T-helper 1 cell (primary cell): Measurements from ENCODE around the gene IDUA.

Source experiments
- DNase-seq, 5 donors: peaks; one replicate each; pipeline ENCODE4 v3.0.0-alpha.2; 2012 to 2020

The IDUA gene

GRCh38 chr4:1017211-1017610 lies 30.4 kb downstream of the IDUA start:
- DNase-seq: no peak

GRCh38 chr4:1017706-1018105 lies 30.9 kb downstream of the IDUA start:
- no peak for DNase-seq

- no peak for DNase-seq
Measured at GRCh38 chr4:1018147-1019020, 31.5 kb downstream of the IDUA start.

GRCh38 chr4:1019320-1019719 lies 32.5 kb downstream of the IDUA start:
- DNase-seq: no peak

GRCh38 chr4:1019729-1020470 lies 33.1 kb downstream of the IDUA start:
- no peak for DNase-seq

- no peak for DNase-seq
Measured at GRCh38 chr4:1021386-1022050, 34.7 kb downstream of the IDUA start.

GRCh38 chr4:1022051-1022738 lies 35.4 kb downstream of the IDUA start:
- DNase-seq: no peak

- DNase-seq: no peak
Measured at GRCh38 chr4:1022739-1023066, 35.9 kb downstream of the IDUA start.

- no peak for DNase-seq
Measured at GRCh38 chr4:1023075-1023640, 36.3 kb downstream of the IDUA start.

- no peak for DNase-seq
Measured at GRCh38 chr4:1023895-1024740, 37.3 kb downstream of the IDUA start.

- no peak for DNase-seq
Measured at GRCh38 chr4:1024882-1025545, 38.2 kb downstream of the IDUA start.

GRCh38 chr4:1026115-1026514 lies 39.3 kb downstream of the IDUA start:
- DNase-seq: peak in 2 of 5 donors; percentile 19 to 21

- no peak for DNase-seq
Measured at GRCh38 chr4:1027219-1027914, 40.5 kb downstream of the IDUA start.

- DNase-seq: no peak
Measured at GRCh38 chr4:1027915-1028238, 41.0 kb downstream of the IDUA start.

GRCh38 chr4:1028574-1029220 lies 41.9 kb downstream of the IDUA start:
- DNase-seq: no peak

- DNase-seq: no peak
Measured at GRCh38 chr4:1029529-1029928, 42.7 kb downstream of the IDUA start.

GRCh38 chr4:1030031-1030430 lies 43.2 kb downstream of the IDUA start:
- no peak for DNase-seq

- no peak for DNase-seq
Measured at GRCh38 chr4:1030559-1030958, 43.7 kb downstream of the IDUA start.

- no peak for DNase-seq
Measured at GRCh38 chr4:1031346-1031745, 44.5 kb downstream of the IDUA start.
